ENCODE results near the gene PARD3B.

The PARD3B gene

DNA sequence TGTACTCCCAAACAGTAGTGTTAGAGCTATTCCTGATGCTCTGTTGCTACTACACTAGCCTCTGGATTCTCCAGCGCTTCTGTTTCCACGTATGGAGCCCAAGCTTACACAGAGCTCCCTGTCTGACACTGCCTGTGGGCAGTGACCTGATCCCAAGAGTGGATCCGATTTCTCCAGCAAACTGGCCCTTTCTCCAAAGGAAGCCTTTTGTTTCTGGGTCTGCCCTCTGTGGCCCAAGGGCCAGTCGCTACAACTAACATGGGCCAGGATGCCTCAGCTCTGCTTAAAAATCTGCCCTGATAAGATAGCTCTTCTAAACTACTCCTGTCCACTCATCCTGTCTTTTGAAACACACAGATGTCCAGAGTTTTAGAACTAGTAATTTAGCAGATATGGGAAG, 964.4 kb downstream of the PARD3B start:
- no peak for TF ChIP-seq TAF1 (IDR thresholded peaks at IDR 0.05; ENCODE audit: borderline replicate concordance, low read depth, low read length)
- TF ChIP-seq POLR2AphosphoS5 (IDR thresholded peaks at IDR 0.05; ENCODE audit: low read depth, low read length) = no peak
- TF ChIP-seq POLR2A (IDR thresholded peaks at IDR 0.05; ENCODE audit: low read depth, low read length) = no peak
- FAIRE-seq (no peak), DNase-seq (ENCODE audit: insufficient read length) (no peak)

DNA sequence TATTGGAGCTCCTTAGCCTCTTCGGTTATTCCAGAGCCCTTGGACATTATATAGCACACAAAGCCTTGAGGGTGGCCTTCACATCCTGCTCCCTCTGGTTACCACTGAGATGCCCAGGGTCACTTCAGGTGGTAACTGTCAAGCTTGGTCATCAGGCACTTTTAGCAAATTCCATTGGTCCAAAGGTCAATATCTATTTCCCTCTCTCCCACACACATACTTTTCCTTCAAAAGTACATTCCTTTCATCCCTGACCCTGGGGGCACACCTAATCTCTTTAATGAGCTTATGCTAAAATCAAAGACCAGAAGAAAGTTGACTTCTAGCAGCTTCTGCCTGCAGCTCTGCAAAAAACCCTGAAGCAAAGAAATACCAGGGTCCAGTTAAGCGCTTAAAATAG, 965.1 kb downstream of the PARD3B start:
- DNase-seq (ENCODE audit: insufficient read length) = no peak
- no peak for FAIRE-seq
- TF ChIP-seq POLR2A (IDR thresholded peaks at IDR 0.05; ENCODE audit: low read depth, low read length) = no peak

DNA sequence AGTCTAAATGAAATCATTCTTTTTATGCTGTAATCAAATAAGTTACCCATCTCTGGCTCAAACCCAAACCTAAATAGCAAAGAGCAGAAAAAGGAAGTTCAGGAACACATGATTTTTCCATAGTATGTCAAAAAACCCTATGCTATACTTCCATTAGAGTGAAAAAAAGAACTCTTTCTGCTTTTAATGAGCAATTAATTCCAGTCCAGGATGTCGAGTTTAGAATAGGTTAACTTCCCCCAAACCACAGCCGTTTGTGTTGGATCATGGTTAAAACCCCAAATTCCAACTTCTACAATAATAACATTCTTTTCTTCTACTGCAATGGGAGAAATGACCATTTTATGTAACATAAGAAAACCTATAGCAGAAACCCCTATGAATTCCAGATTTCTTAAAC, 965.9 kb downstream of the PARD3B start:
- TF ChIP-seq TAF1 (IDR thresholded peaks at IDR 0.05; ENCODE audit: borderline replicate concordance, low read depth, low read length) (no peak), POLR2A (IDR thresholded peaks at IDR 0.05; ENCODE audit: low read depth, low read length) (no peak), POLR2AphosphoS5 (IDR thresholded peaks at IDR 0.05; ENCODE audit: low read depth, low read length) (no peak)
- DNase-seq (ENCODE audit: insufficient read length) = no peak
- no peak for FAIRE-seq

DNA sequence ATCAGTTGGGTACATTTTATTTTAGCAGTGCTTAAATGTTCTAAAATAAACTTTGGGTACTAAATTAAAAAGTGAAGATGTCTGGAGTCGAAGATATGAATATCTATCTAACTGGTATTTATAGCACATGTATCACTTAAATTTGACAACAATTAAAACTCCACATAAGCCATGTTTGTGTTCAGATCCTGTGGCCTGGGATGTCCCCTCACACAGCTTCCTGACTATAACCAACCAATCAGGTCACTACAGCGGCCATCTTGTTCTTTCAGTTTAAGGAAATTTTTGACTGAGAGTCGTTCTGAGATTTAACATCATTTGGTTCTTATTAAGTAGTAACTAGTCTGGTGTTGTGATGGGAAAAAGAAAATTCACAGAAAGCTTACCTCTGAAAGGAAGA, 966.4 kb downstream of the PARD3B start:
- FAIRE-seq = no peak
- TF ChIP-seq TAF1 (IDR thresholded peaks at IDR 0.05; ENCODE audit: borderline replicate concordance, low read depth, low read length) (no peak), POLR2A (IDR thresholded peaks at IDR 0.05; ENCODE audit: low read depth, low read length) (no peak), POLR2AphosphoS5 (IDR thresholded peaks at IDR 0.05; ENCODE audit: low read depth, low read length) (no peak)
- DNase-seq (ENCODE audit: insufficient read length) = no peak

DNA sequence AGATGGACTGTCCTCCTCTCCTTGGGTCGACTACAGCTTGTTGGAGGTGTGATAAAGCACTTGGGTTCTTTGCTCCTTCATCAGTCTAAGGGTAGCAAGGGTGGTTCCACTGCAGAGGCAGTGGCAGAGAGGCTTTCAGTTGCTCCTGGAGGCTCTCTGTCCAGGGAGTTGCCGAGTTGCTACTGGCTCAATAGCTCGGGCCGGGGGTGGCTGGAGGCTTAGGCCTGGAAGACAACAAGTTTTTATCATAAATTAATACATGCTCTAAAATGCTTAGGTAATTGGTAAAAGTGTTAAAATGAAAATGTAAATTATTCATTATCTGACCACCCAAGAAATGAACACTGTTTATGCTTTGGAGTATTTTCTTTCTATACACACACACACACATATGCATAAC, 975.0 kb downstream of the PARD3B start:
- DNase-seq (ENCODE audit: insufficient read length) = no peak
- TF ChIP-seq POLR2AphosphoS5 (IDR thresholded peaks at IDR 0.05; ENCODE audit: low read depth, low read length) (no peak), TAF1 (IDR thresholded peaks at IDR 0.05; ENCODE audit: borderline replicate concordance, low read depth, low read length) (no peak), POLR2A (IDR thresholded peaks at IDR 0.05; ENCODE audit: low read depth, low read length) (no peak)
- no peak for FAIRE-seq

DNA sequence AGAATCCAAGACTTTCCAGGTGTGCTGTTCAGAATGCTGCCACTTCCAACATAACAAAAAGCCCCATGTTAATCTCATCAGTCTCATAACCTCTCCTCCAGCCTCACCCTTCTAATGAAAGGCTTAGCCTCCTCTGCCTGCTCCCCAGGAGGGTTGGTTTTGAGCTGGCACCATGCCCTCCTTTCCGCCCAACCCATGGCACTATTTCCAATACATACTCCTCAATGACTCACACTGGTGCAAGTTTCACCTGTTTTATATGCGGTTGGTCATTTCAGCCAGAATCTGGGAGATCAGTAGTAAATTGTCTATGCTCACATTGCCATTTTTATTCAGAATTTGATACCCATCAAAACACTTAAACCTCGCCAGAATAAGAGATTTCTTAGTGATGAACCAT, 979.4 kb downstream of the PARD3B start:
- DNase-seq (ENCODE audit: insufficient read length) = no peak
- FAIRE-seq = no peak
- TF ChIP-seq POLR2A (IDR thresholded peaks at IDR 0.05; ENCODE audit: low read depth, low read length) = no peak

DNA sequence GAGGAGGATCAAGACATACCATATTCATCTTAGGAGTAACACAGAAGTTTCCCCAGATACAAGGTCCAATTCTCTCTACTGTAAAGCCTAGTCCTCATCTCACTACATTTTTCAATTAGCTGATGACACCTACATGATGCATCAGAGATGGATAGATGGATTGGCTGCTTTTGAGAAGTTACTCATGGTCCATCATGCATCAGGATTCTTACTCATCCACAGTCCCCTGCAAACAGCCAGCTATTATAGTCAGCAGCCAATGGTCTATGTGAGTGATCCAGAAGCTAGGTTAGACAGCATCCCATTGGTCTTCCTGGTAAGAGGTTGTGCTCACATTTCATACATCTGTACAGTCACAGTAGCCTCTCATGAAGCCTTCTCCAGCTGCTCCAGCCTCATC, 982.5 kb downstream of the PARD3B start:
- FAIRE-seq = no peak
- DNase-seq (ENCODE audit: insufficient read length) = no peak

DNA sequence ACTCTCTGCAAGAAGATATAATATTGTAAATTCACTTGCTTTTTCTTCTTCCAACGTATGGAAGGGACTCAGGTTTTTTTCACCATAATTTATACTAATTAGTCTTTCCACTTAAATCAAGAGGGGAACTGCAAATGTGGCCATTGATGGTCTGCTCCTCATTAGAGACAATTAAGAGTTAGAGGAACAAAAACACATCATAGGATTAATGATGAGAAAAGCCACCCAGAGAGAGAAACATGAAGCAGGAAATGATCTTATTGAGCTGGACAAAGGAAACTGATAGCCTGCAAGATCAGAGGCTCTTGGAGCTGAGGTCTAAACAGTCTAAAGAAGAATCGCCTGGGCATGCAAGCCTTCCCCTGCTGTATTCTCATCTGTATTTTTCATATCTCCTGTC, 985.8 kb downstream of the PARD3B start:
- no peak for TF ChIP-seq POLR2A (IDR thresholded peaks at IDR 0.05; ENCODE audit: low read depth, low read length)
- TF ChIP-seq POLR2AphosphoS5 (IDR thresholded peaks at IDR 0.05; ENCODE audit: low read depth, low read length) = no peak
- TF ChIP-seq TAF1 (IDR thresholded peaks at IDR 0.05; ENCODE audit: borderline replicate concordance, low read depth, low read length) = no peak
- DNase-seq (ENCODE audit: insufficient read length) (no peak), FAIRE-seq (no peak)

More for the DNA sequence above, 982.5 kb downstream of the PARD3B start:
- TF ChIP-seq POLR2A (IDR thresholded peaks at IDR 0.05; ENCODE audit: low read depth, low read length) (no peak), POLR2AphosphoS5 (IDR thresholded peaks at IDR 0.05; ENCODE audit: low read depth, low read length) (no peak), TAF1 (IDR thresholded peaks at IDR 0.05; ENCODE audit: borderline replicate concordance, low read depth, low read length) (no peak)

DNA sequence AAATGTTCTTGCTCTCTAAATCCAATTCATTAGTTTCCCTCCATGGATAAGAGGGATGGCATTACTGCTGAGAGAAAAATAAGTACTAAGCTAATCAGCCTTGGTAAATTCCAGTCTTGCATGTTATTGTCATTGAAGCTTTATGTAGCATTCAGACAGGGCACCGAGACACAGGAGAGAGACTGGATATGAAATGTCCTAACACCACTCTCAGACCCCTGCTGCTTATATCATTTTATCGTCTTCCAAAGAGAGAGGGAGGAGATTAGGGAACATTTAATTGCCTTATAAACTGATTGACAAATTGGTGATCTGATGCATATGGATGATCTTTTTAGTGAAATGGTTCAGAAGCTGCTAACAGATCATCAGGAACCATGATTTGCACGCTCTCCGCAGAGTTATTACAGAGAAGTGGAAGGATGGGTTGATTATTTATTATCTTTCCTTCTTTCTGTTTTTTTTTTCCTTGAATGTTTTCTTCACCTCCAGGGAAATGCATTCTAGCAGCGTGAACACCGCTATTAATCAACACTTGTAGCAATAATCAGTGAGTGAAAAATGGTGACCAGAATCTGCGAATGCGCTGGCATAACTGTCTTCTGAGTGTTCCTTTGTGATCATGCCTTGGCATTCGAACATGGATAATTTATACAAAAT, 986.3 kb downstream of the PARD3B start:
- DNase-seq (ENCODE audit: insufficient read length) (no peak), FAIRE-seq (no peak)
- TF ChIP-seq POLR2AphosphoS5 (IDR thresholded peaks at IDR 0.05; ENCODE audit: low read depth, low read length) (no peak), TAF1 (IDR thresholded peaks at IDR 0.05; ENCODE audit: borderline replicate concordance, low read depth, low read length) (no peak), POLR2A (IDR thresholded peaks at IDR 0.05; ENCODE audit: low read depth, low read length) (no peak)

DNA sequence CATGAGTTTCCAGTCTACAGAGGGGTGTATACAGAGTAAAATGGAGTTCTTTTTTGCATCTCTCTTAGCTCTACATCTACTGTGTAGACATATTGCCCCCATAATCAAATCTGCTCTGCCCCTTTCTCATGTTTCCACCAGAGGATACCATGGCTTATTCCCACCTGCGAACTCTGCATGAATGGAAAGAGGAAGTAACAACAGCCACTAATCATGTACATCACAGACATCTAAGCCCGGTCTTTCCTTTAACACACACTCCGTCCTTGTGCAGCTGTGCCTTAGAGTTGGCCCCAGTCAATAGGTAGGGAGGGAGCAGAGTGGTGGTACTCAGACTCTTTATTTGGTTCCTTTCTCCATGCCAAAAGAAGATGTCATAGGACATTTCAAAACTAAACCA, 989.7 kb downstream of the PARD3B start:
- FAIRE-seq (no peak), DNase-seq (ENCODE audit: insufficient read length) (no peak)
- TF ChIP-seq POLR2A (IDR thresholded peaks at IDR 0.05; ENCODE audit: low read depth, low read length) = no peak
- TF ChIP-seq TAF1 (IDR thresholded peaks at IDR 0.05; ENCODE audit: borderline replicate concordance, low read depth, low read length) = no peak
- no peak for TF ChIP-seq POLR2AphosphoS5 (IDR thresholded peaks at IDR 0.05; ENCODE audit: low read depth, low read length)

DNA sequence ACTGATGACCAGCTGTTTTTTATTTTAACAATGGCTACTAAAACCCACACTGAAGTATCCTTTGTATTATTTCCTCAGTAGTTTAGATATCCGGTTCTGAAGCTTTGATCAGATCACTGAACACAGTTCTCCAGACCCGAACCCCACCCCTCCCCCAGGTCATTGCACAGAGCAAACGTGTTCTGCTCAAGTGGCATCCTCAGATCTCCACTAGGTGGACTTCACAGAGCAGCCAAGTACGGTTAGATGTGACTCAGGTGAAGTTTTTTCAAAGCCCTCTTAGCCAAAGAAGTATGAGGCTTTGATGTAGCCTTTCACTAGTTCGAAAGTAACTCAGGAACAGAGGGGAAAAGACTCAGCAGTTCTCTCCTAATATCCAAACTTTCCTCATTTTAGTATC, 994.3 kb downstream of the PARD3B start:
- FAIRE-seq (no peak), DNase-seq (ENCODE audit: insufficient read length) (no peak)
- TF ChIP-seq POLR2AphosphoS5 (IDR thresholded peaks at IDR 0.05; ENCODE audit: low read depth, low read length) (no peak), POLR2A (IDR thresholded peaks at IDR 0.05; ENCODE audit: low read depth, low read length) (no peak), TAF1 (IDR thresholded peaks at IDR 0.05; ENCODE audit: borderline replicate concordance, low read depth, low read length) (no peak)

DNA sequence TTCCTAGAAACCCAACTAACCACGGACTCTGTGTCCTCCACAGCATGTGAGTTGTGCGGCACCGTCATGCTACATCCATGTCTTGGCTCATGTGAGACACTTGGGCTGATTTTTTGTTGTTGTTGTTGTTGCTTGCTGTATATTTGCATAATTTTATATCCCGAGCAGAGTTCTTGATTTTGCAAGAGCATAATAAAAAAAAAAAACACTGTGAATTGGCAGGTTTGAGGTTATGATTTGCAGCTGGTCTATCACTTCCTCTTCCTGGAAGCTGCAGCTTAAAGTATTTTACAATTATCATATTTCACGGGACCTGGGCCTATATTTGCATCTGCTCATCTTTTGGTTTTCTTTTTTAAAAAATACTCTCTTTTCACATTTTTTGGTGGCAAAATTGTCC, 994.8 kb downstream of the PARD3B start:
- no peak for TF ChIP-seq POLR2AphosphoS5 (IDR thresholded peaks at IDR 0.05; ENCODE audit: low read depth, low read length)
- no peak for TF ChIP-seq POLR2A (IDR thresholded peaks at IDR 0.05; ENCODE audit: low read depth, low read length)
- no peak for TF ChIP-seq TAF1 (IDR thresholded peaks at IDR 0.05; ENCODE audit: borderline replicate concordance, low read depth, low read length)
- DNase-seq (ENCODE audit: insufficient read length) = no peak
- no peak for FAIRE-seq

Measured in GM12892 (cell line).